Fibroblast of villous mesenchyme (primary cell): ENCODE measurements around the gene STARD5. TPM values are rescaled to one million over a fixed set of nuclear protein-coding genes. Genes with fewer than 3 reads are reported as not detected.

Experiments
- DNase-seq: peaks from one replicate; pipeline ENCODE4 v3.0.0-alpha.2; 2010; ENCODE audit warnings: low read depth
- H3K4me3 ChIP-seq: 2 replicates; pipeline ENCODE4 v1.5.1; 2011; ENCODE audit warnings: low read depth, mild to moderate bottlenecking, low read length
- CTCF ChIP-seq: IDR thresholded peaks from 2 replicates; pipeline ENCODE4 v1.5.1; 2012; ENCODE audit warnings: low read depth, mild to moderate bottlenecking, low read length; ENCODE audit not compliant: insufficient read depth
- total RNA-seq: library from RNA; depleted of rRNA; stranded (reverse); fragments of >200 nt; gene quantifications from 2 replicates; pipeline ENCODE4 v1.2.3, GENCODE V29; 2012

STARD5 gene
- total RNA-seq, 1 donor: 14.7 TPM

DNA sequence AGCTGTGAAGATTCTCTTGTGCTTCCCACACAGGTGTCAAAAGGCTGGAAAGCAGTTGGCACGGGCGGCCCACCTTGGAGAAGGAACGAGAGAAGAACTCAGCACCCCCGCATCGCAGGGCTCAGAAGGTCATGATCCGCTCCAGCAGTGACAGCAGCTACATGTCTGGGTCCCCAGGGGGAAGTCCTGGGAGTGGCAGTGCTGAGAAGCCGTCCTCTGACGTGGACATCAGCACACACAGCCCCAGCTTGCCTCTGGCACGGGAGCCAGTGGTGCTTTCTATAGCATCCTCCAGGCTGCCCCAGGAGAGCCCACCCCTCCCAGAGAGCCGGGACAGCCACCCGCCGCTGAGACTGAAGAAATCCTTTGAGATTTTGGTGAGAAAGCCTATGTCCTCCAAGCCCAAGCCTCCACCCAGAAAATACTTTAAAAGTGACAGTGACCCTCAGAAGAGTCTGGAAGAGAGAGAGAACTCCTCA lies 31.4 kb downstream of the STARD5 start:
- no peak overlapping the region for H3K4me3 ChIP-seq
- no peak for DNase-seq
- no peak for TF ChIP-seq CTCF

DNA sequence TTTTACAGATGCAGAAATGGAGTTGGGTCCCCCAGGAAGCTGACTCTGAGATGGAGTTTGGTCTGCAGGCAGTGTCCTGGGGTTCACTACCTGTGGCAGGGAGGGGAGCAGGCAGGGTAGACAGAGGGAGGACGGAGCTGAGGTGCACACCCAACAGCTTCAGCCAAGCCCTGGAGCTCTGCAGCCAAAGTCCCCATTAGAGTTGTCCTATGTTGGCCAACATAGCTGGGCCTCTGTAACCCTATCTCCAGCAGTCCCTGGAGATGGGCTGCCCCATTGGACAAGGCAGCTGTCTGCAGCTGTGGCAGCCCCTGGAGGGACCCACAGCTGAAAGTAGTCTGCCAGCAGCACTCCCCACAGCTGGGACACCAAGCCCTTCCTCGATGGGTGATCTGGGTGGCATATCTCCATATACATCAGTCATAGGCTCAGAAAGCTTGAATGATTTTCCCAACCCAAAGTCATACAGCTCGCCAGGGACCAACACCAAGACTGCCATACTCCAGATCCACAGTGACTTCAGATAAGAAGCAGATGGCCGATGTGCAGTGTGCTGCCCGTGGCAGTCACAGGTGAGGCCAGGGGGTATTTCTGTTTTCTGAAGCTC lies 31.9 kb downstream of the STARD5 start:
- TF ChIP-seq CTCF: no peak
- DNase-seq: no peak

GRCh38 chr15:81289910-81290309 lies 34.0 kb downstream of the STARD5 start:
- no peak overlapping the region for H3K4me3 ChIP-seq
- no peak for DNase-seq
- no peak for TF ChIP-seq CTCF

More for the DNA sequence above, 31.9 kb downstream of the STARD5 start:
- no peak overlapping the region for H3K4me3 ChIP-seq

DNA sequence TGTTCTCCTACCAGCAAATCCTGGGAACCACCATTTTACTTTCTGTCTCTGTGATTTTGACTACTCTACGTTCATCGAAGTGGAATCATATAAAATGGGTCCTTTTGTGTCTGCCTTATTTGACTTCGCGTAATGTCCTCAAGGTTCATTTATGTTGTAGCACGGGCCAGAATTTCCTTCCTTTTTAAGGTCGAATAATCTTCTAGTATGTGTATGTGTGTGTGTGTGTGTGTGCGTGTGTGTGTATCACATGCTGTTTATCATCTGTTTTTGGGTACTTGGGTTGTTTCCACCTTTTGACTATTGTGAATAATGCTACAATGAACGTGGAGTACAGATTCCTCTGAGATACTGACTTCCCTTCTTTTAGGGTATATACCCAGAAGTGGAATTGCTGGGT lies 35.3 kb downstream of the STARD5 start:
- H3K4me3 ChIP-seq: no peak overlapping the region
- no peak for DNase-seq
- no peak for TF ChIP-seq CTCF

- TF ChIP-seq CTCF: no peak
- H3K4me3 ChIP-seq: no peak overlapping the region
- DNase-seq: no peak
These were observed 35.9 kb downstream of the STARD5 start for GRCh38 chr15:81288040-81288439.

DNA sequence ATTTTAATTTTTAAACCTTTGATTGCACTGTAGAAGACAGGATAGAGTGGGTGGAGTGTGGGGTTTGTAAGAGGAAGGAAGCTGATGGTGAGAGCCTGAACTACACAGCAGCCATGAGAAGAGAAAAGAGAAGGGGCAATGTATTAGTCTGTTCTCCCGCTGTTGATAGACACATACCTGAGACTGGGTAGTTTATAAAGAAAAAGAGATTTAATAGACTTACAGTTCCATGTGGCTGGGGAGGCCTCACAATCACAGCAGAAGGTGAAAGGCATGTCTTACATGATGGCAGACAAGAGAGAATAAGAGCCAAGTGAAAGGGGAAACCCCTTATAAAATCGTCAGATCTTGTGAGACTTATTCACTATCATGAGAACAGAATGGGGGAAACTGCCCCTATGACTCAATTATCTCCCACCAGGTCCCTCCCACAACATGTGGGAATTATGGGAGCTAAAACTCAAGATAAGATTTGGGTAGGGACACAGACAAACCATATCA lies 37.3 kb downstream of the STARD5 start:
- H3K4me3 ChIP-seq: no peak overlapping the region
- no peak for TF ChIP-seq CTCF
- no peak for DNase-seq

DNA sequence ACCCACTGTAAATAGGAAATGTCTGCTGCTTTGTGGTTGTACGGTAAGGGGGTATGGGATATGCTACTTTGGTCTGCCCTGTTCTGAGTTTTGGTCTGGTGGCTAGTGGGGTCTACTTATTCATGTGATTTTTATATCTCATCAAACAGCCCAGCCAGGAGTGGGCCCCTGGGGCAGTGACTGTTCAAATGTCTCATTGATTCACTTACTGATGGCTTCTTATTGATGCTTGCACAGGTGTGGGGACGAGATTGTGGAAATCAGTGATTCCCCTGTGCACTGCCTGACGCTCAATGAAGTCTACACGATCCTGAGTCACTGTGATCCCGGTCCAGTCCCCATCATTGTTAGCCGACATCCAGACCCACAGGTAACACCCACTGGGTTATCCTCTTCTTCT lies 38.5 kb downstream of the STARD5 start:
- H3K4me3 ChIP-seq: no peak overlapping the region
- TF ChIP-seq CTCF: no peak
- DNase-seq: no peak
